C4-2B (cell line): ENCODE results near the gene UBASH3B.
"Not testable (repeated sequence)": the region's sequence is repeated elsewhere in the genome, so short reads cannot be mapped to it uniquely, and the experiment has no call there.

Source experiments
- ZFX ChIP-seq: fragments of 450-650 bp; IDR thresholded peaks from 2 replicates; pipeline ENCODE4 v1.6.1; 2017
- TF ChIP-seq, protein P1 (sequence below): fragments of 450-650 bp; conservative IDR thresholded peaks from 2 replicates; pipeline ENCODE4 v1.5.1; 2017; ENCODE audit warnings: mild to moderate bottlenecking

DNA sequence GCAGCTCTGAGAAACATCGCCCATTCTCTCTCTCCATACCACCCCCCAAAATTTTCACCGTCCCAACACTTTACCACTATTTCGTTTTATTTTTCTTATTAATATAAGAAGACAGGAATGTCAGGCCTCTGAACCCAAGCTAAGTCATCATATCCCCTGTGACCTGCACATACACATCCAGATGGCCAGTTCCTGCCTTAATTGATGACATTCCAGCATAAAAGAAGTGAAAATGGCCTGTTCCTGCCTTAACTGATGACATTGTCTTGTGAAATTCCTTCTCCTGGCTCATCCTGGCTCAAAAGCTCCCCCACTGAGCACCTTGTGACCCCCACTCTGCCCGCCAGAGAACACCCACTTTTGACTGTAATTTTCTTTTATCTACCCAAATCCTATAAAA, 176.8 kb downstream of the UBASH3B start:
- TF ChIP-seq, protein P1, sequence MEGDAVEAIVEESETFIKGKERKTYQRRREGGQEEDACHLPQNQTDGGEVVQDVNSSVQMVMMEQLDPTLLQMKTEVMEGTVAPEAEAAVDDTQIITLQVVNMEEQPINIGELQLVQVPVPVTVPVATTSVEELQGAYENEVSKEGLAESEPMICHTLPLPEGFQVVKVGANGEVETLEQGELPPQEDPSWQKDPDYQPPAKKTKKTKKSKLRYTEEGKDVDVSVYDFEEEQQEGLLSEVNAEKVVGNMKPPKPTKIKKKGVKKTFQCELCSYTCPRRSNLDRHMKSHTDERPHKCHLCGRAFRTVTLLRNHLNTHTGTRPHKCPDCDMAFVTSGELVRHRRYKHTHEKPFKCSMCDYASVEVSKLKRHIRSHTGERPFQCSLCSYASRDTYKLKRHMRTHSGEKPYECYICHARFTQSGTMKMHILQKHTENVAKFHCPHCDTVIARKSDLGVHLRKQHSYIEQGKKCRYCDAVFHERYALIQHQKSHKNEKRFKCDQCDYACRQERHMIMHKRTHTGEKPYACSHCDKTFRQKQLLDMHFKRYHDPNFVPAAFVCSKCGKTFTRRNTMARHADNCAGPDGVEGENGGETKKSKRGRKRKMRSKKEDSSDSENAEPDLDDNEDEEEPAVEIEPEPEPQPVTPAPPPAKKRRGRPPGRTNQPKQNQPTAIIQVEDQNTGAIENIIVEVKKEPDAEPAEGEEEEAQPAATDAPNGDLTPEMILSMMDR: not testable (repeated sequence)
- TF ChIP-seq ZFX: not testable (repeated sequence)
